COLO668 (cell line): ENCODE data around the gene PCBP3.
"Not testable (repeated sequence)": the region's sequence is repeated elsewhere in the genome, so short reads cannot be mapped to it uniquely, and the experiment has no call there.

Experiments
- DNase-seq: peaks from one replicate; lab custom pipeline; 2025; ENCODE audit not compliant: unreplicated experiment; lab: John Stamatoyannopoulos, UW

The PCBP3 gene

GRCh38 chr21:45870421-45870820, 226.9 kb downstream of the PCBP3 start:
- DNase-seq, result no peak

- no peak for DNase-seq
Observed at GRCh38 chr21:45870851-45871615, 227.5 kb downstream of the PCBP3 start.

- DNase-seq, result no peak
Observed at GRCh38 chr21:45871616-45872236, 228.2 kb downstream of the PCBP3 start.

GRCh38 chr21:45872471-45872870, 228.9 kb downstream of the PCBP3 start:
- no peak for DNase-seq

GRCh38 chr21:45872902-45873301, 229.4 kb downstream of the PCBP3 start:
- DNase-seq, result no peak

- no peak for DNase-seq
Observed at GRCh38 chr21:45873418-45873817, 229.9 kb downstream of the PCBP3 start.

GRCh38 chr21:45873866-45874265, 230.3 kb downstream of the PCBP3 start:
- no peak for DNase-seq

- DNase-seq, result no peak
Observed at GRCh38 chr21:45874716-45875415, 231.3 kb downstream of the PCBP3 start.

GRCh38 chr21:45875416-45875760, 231.9 kb downstream of the PCBP3 start:
- DNase-seq, result no peak

- DNase-seq, result no peak
Observed at GRCh38 chr21:45875881-45876280, 232.4 kb downstream of the PCBP3 start.

GRCh38 chr21:45876381-45877170, 233.1 kb downstream of the PCBP3 start:
- no peak for DNase-seq

GRCh38 chr21:45877171-45877438, 233.6 kb downstream of the PCBP3 start:
- no peak for DNase-seq

GRCh38 chr21:45877821-45878469, 234.4 kb downstream of the PCBP3 start:
- no peak for DNase-seq

GRCh38 chr21:45880097-45881068, 236.9 kb downstream of the PCBP3 start:
- peak; percentile 77 for DNase-seq

- no peak for DNase-seq
Observed at GRCh38 chr21:45882645-45883044, 239.1 kb downstream of the PCBP3 start.

- no peak for DNase-seq
Observed at GRCh38 chr21:45883090-45883489, 239.6 kb downstream of the PCBP3 start.

GRCh38 chr21:45885597-45885929, 242.0 kb downstream of the PCBP3 start:
- no peak for DNase-seq

GRCh38 chr21:45885930-45886601, 242.5 kb downstream of the PCBP3 start:
- DNase-seq, result not testable (repeated sequence)

- DNase-seq, result no peak
Observed at GRCh38 chr21:45886610-45887026, 243.1 kb downstream of the PCBP3 start.
